NCI-H187 treated with DMSO at 0.1 percent for 48 hours (cell line): ENCODE measurements around the gene CTTNBP2.

Source experiments
- DNase-seq: peaks from one replicate; lab custom pipeline; 2025; lab: John Stamatoyannopoulos, UW

CTTNBP2 gene, protein sequence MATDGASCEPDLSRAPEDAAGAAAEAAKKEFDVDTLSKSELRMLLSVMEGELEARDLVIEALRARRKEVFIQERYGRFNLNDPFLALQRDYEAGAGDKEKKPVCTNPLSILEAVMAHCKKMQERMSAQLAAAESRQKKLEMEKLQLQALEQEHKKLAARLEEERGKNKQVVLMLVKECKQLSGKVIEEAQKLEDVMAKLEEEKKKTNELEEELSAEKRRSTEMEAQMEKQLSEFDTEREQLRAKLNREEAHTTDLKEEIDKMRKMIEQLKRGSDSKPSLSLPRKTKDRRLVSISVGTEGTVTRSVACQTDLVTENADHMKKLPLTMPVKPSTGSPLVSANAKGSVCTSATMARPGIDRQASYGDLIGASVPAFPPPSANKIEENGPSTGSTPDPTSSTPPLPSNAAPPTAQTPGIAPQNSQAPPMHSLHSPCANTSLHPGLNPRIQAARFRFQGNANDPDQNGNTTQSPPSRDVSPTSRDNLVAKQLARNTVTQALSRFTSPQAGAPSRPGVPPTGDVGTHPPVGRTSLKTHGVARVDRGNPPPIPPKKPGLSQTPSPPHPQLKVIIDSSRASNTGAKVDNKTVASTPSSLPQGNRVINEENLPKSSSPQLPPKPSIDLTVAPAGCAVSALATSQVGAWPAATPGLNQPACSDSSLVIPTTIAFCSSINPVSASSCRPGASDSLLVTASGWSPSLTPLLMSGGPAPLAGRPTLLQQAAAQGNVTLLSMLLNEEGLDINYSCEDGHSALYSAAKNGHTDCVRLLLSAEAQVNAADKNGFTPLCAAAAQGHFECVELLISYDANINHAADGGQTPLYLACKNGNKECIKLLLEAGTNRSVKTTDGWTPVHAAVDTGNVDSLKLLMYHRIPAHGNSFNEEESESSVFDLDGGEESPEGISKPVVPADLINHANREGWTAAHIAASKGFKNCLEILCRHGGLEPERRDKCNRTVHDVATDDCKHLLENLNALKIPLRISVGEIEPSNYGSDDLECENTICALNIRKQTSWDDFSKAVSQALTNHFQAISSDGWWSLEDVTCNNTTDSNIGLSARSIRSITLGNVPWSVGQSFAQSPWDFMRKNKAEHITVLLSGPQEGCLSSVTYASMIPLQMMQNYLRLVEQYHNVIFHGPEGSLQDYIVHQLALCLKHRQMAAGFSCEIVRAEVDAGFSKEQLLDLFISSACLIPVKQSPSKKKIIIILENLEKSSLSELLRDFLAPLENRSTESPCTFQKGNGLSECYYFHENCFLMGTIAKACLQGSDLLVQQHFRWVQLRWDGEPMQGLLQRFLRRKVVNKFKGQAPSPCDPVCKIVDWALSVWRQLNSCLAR (N-terminal part only)

DNA sequence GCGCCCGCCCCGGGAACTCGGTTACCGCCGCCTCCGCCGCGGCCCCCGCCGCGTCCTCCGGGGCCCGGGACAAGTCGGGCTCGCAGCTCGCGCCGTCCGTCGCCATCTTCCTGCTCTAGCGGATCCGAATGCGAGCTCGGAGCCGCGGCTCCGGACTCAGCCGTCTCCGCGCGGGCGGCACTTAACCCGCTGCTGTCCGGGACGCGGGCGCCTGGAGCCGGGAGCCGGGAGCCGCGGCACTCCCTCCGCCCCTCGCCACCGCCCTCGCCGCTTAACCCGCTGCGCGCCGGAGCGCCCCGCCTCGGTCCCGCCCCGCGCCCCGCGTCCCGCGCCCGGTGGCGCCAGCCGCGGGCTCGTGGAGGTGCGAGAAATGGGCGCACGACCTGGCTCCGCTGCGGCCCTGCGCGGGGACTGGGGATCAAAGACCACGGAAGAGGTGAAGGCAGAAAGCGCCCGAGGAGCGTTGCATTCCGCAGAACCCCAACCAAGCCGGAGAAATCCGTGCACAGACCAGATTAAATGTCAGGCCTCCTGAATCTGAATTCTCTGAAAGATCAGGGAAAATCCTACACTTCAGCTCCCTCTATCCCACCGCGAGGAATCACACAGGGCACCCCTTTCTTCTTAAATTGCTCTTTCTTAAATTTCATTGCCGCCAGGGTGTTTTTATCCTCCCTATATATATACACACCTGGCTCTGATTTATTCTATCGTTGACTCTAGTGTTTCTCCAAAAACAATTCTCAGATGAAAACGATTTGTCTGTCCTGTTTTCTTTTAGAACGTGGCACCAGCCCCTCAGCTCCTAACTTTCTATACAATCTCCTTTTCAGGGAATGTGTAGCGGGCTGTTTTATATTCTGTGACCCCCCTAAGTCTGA lies at the start of gene CTTNBP2:
Gene CTTNBP2 (minus strand): TSS at position 132 of the 881 bp plus-strand sequence. CDS start 26 bp downstream, at position 106.
- DNase-seq, result no peak

DNA sequence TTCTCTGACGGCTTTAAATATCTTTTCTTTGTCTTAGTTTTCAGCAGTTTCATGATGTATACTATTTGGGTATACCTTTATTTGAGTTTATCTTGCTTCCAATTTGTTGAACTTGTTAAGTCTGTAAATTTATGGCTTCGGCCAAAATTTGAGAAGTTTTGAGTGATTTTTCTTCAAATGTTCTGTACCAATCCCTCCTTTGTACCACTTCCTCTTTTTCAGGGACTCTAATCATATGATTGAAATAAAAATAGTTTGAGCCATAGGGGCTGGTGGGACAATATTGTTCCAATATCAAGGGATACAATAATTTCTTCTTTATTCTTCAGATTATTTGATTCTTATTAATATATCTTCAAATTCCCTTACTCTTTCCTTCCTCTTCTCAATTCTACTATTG lies 43.1 kb upstream of the CTTNBP2 start:
- DNase-seq, result no peak

DNA sequence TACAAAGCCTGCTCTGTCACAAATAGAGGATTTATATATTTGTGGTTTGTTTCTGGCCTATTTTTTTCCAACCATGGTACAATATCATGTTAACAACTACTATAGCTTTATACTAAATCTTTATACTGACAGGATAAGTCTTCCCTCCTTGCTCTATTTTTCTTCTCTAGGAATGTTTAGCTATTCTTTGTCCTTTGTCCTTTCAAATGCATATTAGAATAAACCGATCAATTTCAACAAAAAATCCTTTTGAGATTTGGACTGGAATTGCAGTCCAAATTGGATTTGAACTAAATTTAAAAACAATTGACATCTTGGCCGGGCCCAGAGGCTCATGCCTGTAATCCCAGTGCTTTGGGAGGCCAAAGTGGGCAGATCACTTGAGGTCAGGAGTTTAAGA lies 39.2 kb upstream of the CTTNBP2 start:
- DNase-seq, result no peak

DNA sequence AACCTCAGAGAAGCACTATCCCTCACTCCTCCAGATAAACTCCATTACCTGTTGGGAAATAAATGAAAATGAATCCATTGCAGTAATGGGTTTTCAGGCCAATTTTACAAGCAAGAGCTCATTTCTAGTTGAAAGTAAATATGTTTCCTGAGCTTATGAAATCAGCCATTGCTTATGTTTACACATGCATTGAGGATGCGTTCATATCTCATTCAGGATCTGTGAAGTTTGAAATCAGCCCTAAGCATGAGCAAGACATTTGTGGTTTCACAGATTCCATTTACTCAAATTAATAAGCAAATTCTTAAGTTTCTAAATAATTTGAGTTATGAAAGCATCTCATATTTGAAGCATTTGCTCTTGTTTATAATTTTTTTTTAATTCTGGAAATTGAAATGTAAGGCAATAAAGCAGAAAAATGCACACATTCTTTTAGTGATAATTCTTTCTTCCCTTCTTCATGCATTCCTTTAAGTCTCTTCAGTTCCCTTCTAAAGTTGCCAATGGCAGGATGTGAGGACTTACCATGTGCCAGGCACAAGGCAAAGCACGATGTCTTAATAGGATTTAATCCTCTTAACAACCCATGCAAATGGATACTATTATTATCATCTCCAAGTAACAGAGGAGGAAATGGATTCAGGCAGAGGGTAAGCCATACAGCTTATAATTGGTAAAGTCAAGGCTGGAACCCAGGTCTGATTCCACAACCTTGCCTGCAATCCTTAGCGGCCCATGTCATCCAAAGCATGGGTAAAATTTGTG lies 35.0 kb upstream of the CTTNBP2 start:
- DNase-seq, result no peak

DNA sequence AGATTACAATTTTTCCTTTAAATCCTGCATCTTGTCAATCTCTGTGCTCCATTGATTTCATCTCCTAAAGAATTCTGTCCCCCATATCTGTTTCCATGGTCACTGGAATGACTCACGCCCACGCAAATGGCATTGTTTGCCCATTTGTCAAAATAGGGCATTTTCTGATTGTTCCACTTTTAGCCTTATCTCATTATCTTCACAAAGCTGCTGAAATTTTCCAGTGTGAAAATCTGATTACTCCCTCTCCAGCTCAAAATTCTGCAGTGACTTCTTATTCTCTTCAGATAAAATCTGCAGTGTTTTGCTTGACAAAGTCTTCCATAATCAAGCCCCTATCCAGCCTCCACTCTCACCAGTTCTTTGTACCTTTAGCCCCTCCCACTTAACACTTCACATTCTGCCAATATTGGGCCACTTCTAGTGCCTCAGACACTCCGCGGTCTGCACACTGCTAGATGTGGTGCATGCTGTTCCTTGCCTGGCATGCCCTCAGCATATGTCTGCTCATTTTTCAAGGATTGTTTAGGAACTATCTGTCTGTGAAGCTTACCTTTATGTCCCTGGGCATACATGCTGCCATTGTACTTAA lies 33.9 kb upstream of the CTTNBP2 start:
- no peak for DNase-seq

DNA sequence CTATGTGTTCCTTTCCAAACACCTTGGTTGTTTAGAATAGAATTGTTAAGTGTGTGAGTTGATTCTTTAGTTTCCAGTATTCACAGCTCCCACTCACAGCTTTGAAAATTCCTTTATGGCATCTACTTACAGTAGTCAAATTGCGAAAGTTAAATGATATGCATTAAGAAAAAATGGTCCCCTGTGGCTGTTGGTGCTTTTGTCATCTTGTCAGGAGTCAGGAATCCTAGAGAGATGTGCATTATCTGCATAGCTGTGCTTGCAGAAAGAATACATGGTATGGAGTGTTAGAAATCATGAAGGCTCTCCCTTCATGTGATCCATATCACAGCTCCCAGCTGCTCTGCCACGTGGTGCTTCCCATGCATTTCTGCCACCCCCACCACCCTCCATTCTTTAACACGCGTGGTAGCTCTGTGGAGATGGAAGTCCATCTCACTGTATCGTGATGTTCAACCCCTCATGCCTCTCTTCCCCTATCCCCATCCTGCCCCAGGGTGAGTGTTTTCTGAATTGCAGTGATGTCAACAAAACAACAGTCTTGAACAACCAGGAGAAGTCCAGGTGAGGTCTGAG lies 29.2 kb upstream of the CTTNBP2 start:
- no peak for DNase-seq

DNA sequence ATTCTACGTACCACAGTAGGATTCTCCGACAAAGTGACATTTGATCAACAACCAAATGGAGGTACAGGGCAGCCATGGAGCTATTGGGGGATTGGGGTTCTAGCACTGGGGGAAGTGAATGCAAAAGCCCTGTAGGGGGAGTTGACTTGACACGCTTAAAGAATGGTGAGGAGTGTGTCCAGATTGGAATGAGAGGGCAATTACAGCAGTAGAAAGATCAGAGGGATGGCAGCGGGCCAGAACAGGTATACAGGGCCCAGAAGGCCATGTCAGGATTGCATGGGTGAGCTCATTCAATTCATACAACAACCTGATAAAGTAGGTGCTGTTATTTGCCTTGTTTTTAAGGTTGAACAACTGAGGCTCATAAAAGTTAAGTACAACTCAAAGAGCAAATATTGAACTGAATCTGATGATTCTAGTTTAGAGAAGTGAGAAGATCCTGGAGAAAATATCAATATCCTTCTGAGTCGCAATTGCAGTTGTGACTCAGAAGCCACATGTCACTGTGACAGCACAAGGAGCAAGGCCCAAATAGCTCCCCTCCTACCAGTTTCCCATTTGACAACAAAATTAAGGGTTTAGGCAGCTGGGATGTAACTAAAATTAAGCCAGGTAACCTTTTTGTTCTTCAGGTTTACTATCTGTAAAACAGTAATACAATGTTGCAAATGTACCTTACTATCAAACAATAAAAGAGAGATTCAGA lies 28.0 kb upstream of the CTTNBP2 start:
- DNase-seq, result peak; percentile 35

DNA sequence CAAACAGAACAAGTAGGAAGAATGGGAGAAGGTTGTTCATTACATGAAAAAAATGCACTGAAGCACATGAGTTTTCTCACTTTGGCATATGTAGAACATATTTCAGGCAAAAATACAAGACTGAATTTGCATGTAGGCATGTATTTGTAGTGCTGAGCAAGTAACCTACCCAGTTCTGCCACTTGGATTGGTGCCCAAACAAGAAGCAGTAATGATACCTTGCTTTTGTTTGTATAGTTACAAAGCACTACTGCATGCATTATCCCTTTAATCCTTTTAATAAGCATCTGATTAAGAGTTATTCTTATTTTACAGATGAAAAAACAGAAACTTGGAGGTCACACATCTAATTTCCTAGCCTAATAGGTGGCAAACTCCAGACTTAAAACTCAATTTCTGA lies 23.1 kb upstream of the CTTNBP2 start:
- DNase-seq, result no peak

DNA sequence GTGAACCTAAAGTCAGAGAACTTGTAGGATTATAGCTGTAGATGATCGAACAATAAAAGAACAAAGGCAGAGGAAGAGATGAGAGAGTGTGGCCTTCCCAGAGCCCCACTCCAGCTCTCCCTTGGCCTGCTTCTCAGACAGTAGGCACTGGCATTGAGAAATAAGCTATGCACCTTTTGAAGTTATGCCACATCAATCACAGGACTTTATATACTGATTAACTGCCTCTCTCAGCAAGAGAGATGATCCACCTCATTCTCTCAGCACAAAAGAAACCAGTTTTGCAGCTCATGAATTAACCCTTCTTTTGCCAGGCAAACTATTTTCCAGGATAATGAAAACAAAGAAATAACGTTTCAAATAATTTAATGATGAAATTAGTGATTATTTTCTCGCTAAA lies 22.0 kb upstream of the CTTNBP2 start:
- no peak for DNase-seq

DNA sequence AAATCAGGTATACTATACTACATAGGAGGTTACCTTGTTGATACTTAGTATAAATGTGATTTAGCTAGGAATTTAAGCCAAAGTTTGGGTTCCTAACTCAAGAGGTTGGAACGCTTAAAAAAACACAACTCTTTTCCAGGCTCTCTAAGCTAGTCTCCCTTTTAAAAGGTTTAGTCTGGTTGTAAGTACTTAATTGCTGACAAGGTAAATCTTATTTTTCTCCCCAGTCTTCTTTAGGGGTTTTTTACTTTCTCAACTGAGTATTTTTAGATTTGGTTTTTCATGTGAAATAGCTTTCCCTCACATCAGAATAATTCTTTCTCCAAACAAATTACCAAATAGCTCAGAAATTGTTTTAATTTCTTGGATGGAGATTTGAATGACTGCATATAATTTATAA lies 20.8 kb upstream of the CTTNBP2 start:
- DNase-seq, result no peak

DNA sequence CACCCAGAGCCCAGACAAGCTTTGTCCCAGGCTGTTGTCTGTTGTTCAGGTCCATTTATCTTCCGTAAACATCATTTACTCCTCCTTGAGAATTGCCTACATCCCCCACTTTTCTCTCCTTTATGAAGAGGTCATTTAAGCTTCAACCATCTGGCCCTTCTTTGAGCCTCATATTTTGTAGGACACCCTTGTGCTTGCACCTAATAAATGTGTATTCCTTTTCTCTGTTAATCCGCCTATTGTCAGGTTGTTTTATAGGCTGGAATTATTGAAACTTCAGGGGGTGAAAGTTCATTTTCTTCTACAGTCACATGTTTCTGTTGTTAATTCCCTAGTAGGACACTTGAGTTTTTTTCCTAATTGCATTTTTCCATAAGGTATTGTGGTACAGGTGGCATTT lies 19.6 kb upstream of the CTTNBP2 start:
- DNase-seq, result peak; percentile 39

DNA sequence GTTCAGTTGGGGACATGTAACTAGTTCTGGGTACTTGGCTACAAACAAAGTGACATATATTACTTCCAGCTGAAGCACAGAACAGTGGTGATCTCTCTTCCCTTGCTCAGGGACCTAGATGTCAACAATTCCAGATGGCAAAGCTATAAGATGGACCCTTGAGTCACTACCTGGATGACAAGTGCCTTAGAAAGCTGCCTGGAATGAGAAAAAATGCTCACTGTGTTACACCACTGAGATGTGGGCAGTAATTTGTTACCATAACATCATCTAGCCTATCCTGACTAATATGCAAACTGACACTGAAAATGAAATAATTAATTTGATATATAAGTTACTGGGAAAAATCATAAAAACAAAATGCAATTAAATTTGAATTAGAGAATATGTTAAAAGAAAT lies 16.4 kb upstream of the CTTNBP2 start:
- peak; percentile 39 for DNase-seq

DNA sequence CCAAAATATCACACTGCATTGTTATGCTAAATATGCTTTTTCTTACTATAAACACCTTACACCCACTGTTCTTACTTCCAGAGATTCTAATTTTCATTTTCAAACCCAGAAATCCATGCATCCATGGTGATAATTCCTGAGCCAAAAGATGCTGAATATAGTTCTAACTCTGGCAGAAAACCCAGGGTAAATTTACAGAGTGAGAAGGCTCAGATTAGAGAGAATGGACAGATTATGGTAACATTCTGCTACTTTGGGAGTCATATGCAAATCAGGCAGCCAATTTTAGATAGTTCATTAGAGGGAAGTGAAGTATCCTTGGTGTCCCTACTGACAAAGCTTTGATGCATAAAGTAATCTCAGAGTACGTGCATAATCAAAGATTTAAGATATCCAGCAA lies 15.4 kb upstream of the CTTNBP2 start:
- DNase-seq, result no peak

DNA sequence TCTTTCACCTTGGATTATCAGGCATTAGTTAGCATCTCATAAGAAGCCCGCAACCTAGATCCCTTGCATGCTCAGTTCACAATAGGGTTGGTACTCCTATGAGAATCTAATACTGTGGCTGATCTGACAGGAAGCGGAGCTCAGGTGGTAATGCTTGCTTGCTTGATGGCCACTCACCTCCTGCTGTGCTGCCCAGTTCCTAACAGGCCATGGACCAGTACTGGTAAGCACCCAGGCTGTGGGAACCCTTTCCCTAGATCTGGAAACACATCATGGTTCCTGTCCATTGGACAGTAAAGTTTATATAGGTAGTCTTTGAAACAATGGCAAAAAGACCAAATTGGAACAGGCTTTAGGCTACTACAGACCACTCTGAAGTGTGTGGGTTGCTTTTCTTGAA lies 9.4 kb upstream of the CTTNBP2 start:
- no peak for DNase-seq

DNA sequence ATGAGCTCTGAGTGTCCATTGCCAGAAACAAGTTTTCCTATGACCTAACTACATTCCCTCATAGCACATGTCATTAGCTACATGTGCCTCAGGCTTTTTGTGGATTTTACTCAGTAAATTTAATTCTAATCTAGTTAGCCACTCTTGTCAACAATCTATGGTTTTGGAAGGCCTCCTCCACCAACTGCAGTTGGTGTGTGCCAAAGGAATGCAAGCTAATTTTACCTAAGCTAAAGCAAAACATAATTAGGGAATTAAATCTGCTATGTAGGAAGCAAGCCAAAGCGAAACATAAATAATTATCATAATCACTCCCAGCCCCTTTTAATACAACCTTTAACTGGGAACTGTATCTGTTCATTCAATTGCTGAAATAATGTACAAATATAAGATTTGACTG lies 3.5 kb upstream of the CTTNBP2 start:
- DNase-seq, result no peak

DNA sequence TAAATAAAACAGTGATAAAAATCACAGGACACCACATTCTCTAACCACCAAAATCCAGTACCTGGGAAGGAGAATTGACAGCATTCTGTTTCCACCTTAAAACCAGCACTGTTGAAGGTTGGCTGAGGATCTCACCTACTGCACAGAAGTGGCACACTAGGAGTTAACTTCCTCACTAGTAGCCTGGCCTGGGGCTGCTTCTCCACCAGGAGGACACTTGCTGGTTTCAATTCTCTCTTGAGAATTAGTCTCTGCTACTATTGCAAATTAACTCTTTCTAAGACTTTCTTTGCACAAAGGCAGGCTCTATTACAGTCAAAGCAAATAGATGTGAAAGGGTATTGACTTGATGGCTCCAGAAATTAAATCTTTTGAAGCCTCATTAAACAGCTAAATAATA lies 2.3 kb upstream of the CTTNBP2 start:
- DNase-seq, result peak; percentile 48

DNA sequence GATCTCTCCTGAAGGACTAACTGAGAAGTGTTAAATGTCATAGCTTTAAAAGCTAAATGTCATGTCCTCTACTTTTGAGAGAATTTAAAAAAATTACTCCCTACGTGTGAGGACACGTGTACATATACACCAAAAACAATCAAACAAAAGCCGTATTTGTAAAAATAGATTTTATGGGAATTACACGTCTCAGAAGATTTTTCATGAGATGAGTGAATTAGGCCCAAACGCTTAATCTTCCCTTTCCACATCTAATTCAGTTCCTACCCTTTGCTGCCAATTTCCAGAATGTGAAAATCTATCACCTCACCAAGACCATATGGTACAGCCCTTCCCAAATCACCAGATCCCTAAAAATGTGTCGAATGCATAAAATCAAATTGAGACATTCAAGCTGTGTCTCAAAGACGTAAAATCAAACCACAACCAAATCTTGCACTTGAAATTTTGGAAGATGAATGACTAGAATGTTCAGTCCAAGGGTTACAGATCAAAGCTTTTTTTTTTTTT lies 1.0 kb upstream of the CTTNBP2 start:
- DNase-seq, result no peak

DNA sequence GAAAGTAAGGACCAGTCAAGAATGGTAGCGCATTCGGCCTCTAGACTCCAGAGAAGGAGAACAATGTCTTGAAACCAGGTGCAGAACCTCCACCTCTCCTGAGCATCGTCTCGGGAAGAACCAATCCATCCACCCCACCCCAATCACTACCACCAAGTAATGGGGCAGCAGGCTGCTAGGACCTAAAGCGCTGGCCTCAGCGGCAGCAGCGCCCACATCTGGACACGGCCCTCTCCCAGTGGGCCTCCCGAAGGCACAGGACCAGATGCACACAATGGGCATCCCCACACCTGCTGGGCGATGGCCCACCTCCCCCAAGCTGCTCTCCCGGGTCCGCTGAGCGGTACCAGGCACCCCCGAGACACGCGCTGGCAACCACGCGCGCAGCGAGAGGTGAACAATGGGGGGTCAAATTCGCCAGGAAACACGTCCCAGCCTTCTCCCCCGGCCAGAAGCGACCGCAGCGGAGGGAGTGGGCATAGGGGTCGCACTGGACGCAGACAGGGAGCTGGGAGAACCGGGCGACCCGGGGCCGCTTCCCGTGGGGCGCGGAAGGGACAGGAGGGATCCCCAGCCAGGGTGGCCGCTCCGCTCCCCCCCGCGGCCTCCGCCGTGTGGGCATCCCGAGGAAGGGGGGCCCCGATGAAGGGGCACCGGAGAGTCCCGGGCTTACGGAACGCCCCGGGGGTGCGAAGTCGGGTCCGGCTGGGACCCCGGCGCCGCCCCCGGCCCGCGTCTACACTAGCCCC lies 506 bp downstream of the CTTNBP2 start:
- DNase-seq, result no peak
